ENCODE results near the gene SHANK1. TPM values are rescaled to one million over a fixed set of nuclear protein-coding genes. Genes with fewer than 3 reads are reported as not detected.

Gene SHANK1
- total RNA-seq, 1 donor from 2014 or later = 0.36 TPM

DNA sequence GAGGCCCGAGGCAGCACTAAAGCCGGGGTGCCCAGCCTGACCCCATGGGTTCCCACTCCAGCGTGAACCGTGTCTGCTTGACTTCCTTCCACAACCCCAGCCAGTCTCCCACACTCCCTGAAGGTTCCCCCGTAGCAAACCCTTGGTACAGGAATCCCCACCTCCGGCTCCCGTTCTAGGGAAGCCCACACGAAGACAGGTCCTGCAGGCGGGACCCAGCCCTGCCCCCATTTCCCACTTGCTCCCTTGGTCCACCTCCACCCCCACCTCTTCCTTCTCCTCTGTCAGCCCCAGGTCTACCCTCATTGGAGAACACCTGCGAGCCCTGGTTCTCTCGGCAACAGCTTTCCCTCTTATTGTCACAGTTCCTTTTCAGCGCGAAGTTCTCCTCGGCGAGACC lies 46.5 kb downstream of the SHANK1 start:
- TF ChIP-seq, protein P1, sequence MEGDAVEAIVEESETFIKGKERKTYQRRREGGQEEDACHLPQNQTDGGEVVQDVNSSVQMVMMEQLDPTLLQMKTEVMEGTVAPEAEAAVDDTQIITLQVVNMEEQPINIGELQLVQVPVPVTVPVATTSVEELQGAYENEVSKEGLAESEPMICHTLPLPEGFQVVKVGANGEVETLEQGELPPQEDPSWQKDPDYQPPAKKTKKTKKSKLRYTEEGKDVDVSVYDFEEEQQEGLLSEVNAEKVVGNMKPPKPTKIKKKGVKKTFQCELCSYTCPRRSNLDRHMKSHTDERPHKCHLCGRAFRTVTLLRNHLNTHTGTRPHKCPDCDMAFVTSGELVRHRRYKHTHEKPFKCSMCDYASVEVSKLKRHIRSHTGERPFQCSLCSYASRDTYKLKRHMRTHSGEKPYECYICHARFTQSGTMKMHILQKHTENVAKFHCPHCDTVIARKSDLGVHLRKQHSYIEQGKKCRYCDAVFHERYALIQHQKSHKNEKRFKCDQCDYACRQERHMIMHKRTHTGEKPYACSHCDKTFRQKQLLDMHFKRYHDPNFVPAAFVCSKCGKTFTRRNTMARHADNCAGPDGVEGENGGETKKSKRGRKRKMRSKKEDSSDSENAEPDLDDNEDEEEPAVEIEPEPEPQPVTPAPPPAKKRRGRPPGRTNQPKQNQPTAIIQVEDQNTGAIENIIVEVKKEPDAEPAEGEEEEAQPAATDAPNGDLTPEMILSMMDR (IDR thresholded peaks at IDR 0.05; ENCODE audit: unreplicated experiment) = no peak
- Mint-ChIP-seq H3K4me3 (ENCODE audit: low read depth) (no peak overlapping the region), H3K27ac (no peak overlapping the region), H3K9me3 (ENCODE audit: low read depth) (no peaks in the 10 kb centered on the region), H3K27me3 (peaks cover 76% of the 10 kb centered on the region), H3K36me3 (ENCODE audit: insufficient read depth) (no peaks in the 10 kb centered on the region), H3K4me1 (ENCODE audit: low read depth) (peaks cover 2% of the 10 kb centered on the region)
- no peak for DNase-seq (ENCODE audit: low spot score, unreplicated experiment)

DNA sequence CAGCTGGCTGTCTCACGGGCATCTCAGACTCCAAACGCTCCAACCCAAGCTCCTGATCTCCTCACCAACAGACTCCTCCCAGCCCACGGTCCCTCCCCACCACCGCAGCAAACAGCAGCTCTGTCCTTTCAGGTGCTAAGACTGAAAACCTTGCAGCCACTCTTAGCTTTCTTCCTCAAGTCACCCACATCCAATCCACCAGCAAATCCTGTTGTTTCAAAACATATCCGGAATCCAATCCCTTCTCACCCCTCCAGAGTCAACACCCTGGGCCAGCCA lies 49.6 kb downstream of the SHANK1 start:
- H3K36me3 Mint-ChIP-seq (ENCODE audit: insufficient read depth) = no peaks in the 10 kb centered on the region
- no peak for DNase-seq (ENCODE audit: low spot score, unreplicated experiment)
- H3K27ac Mint-ChIP-seq = no peak overlapping the region
- TF ChIP-seq, protein P1 (IDR thresholded peaks at IDR 0.05; ENCODE audit: unreplicated experiment) = no peak
- H3K4me3 Mint-ChIP-seq (ENCODE audit: low read depth) = no peak overlapping the region
- H3K27me3 Mint-ChIP-seq = peaks cover 56% of the 10 kb centered on the region
- no peaks in the 10 kb centered on the region for H3K9me3 Mint-ChIP-seq (ENCODE audit: low read depth)
- peaks cover 2% of the 10 kb centered on the region for H3K4me1 Mint-ChIP-seq (ENCODE audit: low read depth)

DNA sequence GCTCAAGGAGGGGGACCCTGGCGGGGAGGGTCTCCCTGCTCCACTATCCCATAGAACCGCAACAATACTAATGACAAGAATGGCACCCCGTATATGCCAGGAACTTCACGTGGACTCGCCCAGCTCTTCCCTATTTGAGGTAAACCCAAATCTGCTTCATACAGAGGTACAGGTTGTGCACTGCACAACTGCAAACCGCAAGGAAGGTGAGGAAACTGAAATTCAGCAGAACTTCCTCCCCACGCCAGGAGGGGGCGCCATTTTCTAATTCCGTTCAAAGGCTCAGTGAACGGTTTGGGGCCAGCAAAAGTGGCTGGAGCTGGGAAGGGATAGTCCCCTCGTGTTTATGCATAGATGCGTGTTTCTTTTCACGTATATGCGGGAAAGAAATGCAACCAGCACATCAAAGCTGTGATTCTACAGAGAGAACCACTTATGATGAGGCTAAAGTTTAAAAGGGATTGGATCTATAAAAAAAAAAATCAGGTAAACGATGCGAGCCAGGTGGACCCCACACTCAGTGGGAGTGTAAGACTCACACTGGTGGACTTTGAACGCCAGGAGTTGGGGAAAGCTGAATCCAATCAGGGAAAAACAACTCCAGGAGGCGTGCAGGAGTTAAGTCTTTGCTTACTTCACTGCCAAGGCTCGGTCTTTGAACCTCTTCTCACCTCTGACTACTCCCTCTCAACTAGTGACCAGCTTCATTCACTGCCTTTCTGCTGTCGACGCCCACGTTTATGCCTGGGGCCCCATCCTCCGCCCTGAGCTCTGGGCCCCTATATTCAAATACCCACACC lies 50.1 kb downstream of the SHANK1 start:
- Mint-ChIP-seq H3K4me1 (ENCODE audit: low read depth) (peaks cover 2% of the 10 kb centered on the region), H3K9me3 (ENCODE audit: low read depth) (no peaks in the 10 kb centered on the region), H3K27ac (no peak overlapping the region), H3K27me3 (peaks cover 60% of the 10 kb centered on the region), H3K36me3 (ENCODE audit: insufficient read depth) (no peaks in the 10 kb centered on the region), H3K4me3 (ENCODE audit: low read depth) (no peak overlapping the region)
- no peak for DNase-seq (ENCODE audit: low spot score, unreplicated experiment)
- TF ChIP-seq, protein P1 (IDR thresholded peaks at IDR 0.05; ENCODE audit: unreplicated experiment) = peak; percentile 81

DNA sequence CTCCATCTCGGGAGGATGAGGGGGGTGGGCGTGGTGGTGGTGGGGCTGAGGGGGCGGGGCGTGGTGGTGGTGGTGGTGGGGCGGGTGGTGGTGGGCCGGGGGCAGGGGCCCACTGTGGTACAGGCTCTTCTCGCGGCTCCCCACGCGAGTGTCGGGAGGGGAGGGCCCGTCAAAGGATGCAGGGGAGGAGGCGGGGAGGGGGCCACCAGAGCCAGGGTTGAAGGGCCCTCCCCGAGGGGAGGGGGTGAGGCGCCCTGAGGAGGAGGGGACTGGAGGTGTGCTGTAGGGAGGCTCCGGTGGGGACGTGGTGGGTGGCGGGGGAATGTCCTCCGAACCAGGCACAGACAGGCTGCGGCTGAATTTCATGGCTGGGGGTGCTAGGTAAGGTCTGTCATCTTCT lies 50.7 kb downstream of the SHANK1 start:
- Mint-ChIP-seq H3K4me3 (ENCODE audit: low read depth) (no peak overlapping the region), H3K4me1 (ENCODE audit: low read depth) (peaks cover 2% of the 10 kb centered on the region), H3K9me3 (ENCODE audit: low read depth) (no peaks in the 10 kb centered on the region), H3K27ac (no peak overlapping the region), H3K27me3 (peaks cover 60% of the 10 kb centered on the region), H3K36me3 (ENCODE audit: insufficient read depth) (no peaks in the 10 kb centered on the region)
- no peak for DNase-seq (ENCODE audit: low spot score, unreplicated experiment)
- TF ChIP-seq, protein P1 (IDR thresholded peaks at IDR 0.05; ENCODE audit: unreplicated experiment) = no peak

DNA sequence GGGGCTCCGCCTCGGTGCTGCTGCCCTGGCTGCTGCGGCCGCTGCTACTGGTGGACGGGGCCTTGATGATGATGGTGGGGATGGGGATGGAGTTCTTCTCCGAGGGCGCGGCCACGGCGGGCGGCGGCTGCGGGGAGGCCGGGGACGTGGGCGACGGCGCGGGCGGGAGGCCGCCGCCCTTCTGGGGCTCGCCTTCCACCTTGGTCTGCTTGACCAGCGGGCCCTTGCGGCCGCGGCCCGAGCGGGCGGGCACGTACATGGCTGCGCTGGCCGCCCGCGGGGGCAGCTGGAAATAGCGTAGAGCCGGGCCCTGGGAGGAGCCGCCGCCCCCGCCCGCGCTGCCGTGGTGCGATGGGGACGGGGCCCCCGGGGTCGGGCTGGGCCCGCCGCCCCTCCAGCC lies 51.2 kb downstream of the SHANK1 start:
- peaks cover 2% of the 10 kb centered on the region for H3K4me1 Mint-ChIP-seq (ENCODE audit: low read depth)
- H3K27ac Mint-ChIP-seq = no peak overlapping the region
- H3K27me3 Mint-ChIP-seq = peaks cover 57% of the 10 kb centered on the region
- TF ChIP-seq, protein P1 (IDR thresholded peaks at IDR 0.05; ENCODE audit: unreplicated experiment) = no peak
- no peak for DNase-seq (ENCODE audit: low spot score, unreplicated experiment)
- H3K9me3 Mint-ChIP-seq (ENCODE audit: low read depth) = no peaks in the 10 kb centered on the region
- H3K36me3 Mint-ChIP-seq (ENCODE audit: insufficient read depth) = no peaks in the 10 kb centered on the region
- H3K4me3 Mint-ChIP-seq (ENCODE audit: low read depth) = no peak overlapping the region
